ENCODE data around the gene GAGE13.
"Not testable (repeated sequence)": the region's sequence is repeated elsewhere in the genome, so short reads cannot be mapped to it uniquely, and the experiment has no call there.

GAGE13 gene

DNA sequence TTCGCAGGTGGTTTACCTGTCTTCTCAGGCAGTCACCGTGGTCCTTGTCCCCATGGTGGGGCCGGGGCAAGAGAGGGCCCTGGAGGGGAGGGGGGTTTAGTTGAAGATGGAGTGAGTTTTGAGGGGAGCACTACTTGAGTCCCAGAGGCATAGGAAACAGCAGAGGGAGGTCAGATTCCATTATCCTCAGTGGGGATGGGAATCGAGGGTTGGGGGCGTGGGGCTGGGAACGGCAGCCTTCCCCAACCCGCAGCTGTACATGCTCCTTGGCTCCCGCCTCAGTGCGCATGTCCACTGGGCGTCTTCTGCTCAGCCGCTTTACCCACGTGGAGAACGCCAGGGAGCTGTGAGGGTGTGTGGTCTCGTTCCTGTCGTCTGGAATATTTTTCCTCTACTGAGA is 28.0 kb upstream of the GAGE13 start, which contains the start of gene GAGE10:
Gene GAGE10 (plus strand): TSS at position 301 of the 400 bp plus-strand sequence. CDS start 1,214 bp downstream, outside the sequence.
- H3K27ac ChIP-seq (ENCODE audit: low read depth, low read length), result no peak within 1 kb of the TSS

DNA sequence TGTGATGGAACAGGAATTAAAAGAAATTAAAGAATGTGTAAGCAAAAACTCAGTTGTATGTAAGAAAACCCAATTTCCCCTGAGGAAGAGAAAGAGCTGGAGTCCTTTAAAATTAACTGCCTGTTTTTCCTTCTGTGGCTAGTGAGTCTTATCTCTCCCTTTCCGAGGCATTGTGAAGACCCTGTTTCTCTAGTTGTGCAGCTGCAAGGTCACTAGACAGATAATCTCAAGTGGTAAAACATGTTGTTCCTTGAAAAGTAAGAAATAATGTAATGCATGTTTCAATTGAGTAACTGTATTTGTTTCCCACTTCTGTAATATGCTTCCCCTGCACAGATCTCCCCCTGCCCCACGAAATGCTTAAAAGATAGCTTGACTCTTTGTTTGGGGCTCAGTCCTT is 23.6 kb upstream of the GAGE13 start:
- H3K36me3 ChIP-seq (ENCODE audit: insufficient read depth, low read length); H3K9me3 ChIP-seq (ENCODE audit: insufficient read depth, low read depth, low read length); H3K27ac ChIP-seq (ENCODE audit: low read depth, low read length); H3K4me3 ChIP-seq (ENCODE audit: low read length); H3K9ac ChIP-seq (ENCODE audit: low read depth, low read length); H3K27me3 ChIP-seq (ENCODE audit: insufficient read depth, low read length): not testable (repeated sequence)
- 96% methylated on average over 2 of the region's 2 CpGs for WGBS
- peaks cover 21% of the 10 kb centered on the region for H3K4me1 ChIP-seq (ENCODE audit: insufficient read depth, low read length)

More for the DNA sequence above, 28.0 kb upstream of the GAGE13 start, which contains the start of gene GAGE10:
- WGBS, result 93% methylated on average over 14 of the region's 15 CpGs
- no peaks in the 10 kb centered on the region for H3K27me3 ChIP-seq (ENCODE audit: insufficient read depth, low read length)
- no peak within 1 kb of the TSS for H3K9ac ChIP-seq (ENCODE audit: low read depth, low read length)
- no peaks in the 10 kb centered on the region for H3K4me1 ChIP-seq (ENCODE audit: insufficient read depth, low read length)
- H3K4me3 ChIP-seq (ENCODE audit: low read length), result no peak within 1 kb of the TSS
- H3K36me3 ChIP-seq (ENCODE audit: insufficient read depth, low read length), result no peaks in the 10 kb centered on the region
- no peaks in the 10 kb centered on the region for H3K9me3 ChIP-seq (ENCODE audit: insufficient read depth, low read depth, low read length)

DNA sequence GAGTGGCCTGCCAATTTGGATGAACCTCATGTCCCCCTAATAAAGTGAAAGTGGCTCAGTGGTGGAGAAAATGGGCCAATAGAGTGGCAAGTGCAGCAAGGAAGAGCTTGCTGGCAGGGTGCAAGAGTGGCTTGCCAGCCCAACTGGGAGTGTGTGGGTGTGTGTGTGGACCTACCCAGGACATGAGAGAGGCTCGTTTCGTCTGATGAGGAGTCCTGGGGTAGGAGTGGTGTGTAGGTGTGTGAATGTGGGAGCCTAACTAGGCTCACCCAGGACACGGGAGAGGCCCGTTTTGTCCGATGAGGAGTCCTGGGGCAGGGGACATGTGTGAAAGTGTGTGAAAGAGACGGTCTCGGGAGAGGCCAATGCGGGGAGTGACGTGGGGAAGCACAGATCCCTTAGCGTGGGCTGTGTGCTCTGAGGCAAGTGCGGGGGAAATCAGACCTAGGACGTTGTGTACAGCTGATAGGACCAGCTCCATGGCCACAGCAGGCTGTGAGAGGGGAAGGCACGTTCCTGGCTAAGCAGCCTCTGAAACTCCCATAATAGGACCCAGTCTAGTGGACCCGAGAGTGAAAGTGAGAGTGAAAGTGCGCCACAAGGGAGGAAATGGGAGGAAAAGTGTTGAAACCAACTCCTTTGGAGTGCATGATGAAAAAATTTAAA is 22.6 kb upstream of the GAGE13 start:
- Histone ChIP-seq H3K36me3 (ENCODE audit: insufficient read depth, low read length) (no peaks in the 10 kb centered on the region), H3K27me3 (ENCODE audit: insufficient read depth, low read length) (no peaks in the 10 kb centered on the region; the same call in 1 of the 2 replicates), H3K4me1 (ENCODE audit: insufficient read depth, low read length) (peaks cover 21% of the 10 kb centered on the region), H3K27ac (ENCODE audit: low read depth, low read length) (peak overlapping the region; percentile 93), H3K9ac (ENCODE audit: low read depth, low read length) (peak overlapping the region; percentile 69), H3K9me3 (ENCODE audit: insufficient read depth, low read depth, low read length) (no peaks in the 10 kb centered on the region), H3K4me3 (ENCODE audit: low read length) (peak overlapping the region; percentile 43)
- 82% methylated on average over 15 of the region's 15 CpGs for WGBS

DNA sequence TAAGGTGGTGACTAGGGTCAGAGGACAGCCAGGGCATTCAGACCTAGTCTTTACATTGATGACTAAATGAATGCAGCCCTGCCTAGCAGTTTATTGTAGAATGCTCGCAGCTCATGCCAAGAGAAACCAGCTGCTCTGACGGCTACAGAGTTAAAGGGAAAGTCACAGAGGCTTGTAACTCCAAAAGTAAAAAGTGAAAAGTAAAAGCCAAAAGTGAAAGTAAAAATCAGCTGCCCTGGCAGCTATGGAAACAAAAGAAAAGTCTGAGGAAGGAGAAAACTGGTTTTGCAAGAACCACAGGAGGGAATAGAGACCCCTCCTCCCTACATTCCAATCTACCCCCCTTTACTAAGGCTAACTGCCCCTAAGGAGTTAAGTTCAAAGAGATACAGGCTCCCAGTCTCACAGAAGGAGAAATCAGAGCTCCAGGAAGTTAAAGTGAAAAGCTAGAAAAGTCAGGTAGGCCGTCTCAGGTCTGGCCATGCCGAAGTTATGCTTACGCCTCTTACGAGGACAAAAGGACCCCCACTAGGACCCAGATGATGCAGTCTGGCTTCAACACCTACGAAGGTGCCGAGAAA is 21.9 kb upstream of the GAGE13 start:
- Histone ChIP-seq H3K4me1 (ENCODE audit: insufficient read depth, low read length) (peaks cover 21% of the 10 kb centered on the region), H3K9ac (ENCODE audit: low read depth, low read length) (peak overlapping the region; percentile 69), H3K9me3 (ENCODE audit: insufficient read depth, low read depth, low read length) (no peaks in the 10 kb centered on the region), H3K4me3 (ENCODE audit: low read length) (peak overlapping the region; percentile 43), H3K36me3 (ENCODE audit: insufficient read depth, low read length) (no peaks in the 10 kb centered on the region), H3K27ac (ENCODE audit: low read depth, low read length) (peak overlapping the region; percentile 93), H3K27me3 (ENCODE audit: insufficient read depth, low read length) (no peaks in the 10 kb centered on the region; the same call in 1 of the 2 replicates)
- WGBS, result 11% methylated on average over 6 of the region's 8 CpGs

DNA sequence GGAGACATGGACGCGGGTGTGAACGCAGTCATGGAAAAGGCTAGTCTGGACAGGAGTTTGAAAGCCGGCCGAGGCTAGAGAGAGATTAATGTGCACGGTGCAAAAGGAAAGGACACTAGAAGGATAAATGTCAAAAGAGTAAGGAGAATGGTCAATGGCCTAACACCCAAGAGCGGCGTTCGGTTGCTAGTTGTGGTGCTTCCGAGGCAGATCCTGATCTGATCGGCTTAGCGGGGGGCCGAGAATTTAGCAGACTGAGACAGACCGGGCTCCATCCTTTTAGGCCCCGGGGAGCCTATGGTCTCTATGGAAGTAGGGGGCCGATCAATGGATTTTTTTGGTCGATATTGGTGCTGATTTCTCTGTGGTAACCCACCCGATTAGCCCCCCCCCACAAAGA is 21.0 kb upstream of the GAGE13 start:
- peaks cover 21% of the 10 kb centered on the region for H3K4me1 ChIP-seq (ENCODE audit: insufficient read depth, low read length)
- 27% methylated on average over 15 of the region's 18 CpGs for WGBS
- peak overlapping the region; percentile 84; the same call in 1 of the 2 replicates for H3K27ac ChIP-seq (ENCODE audit: low read depth, low read length)
- H3K27me3 ChIP-seq (ENCODE audit: insufficient read depth, low read length), result no peaks in the 10 kb centered on the region; the same call in 1 of the 2 replicates
- no peaks in the 10 kb centered on the region for H3K36me3 ChIP-seq (ENCODE audit: insufficient read depth, low read length)
- peak overlapping the region; percentile 43; the same call in 1 of the 2 replicates for H3K4me3 ChIP-seq (ENCODE audit: low read length)
- peak overlapping the region; percentile 55 for H3K9ac ChIP-seq (ENCODE audit: low read depth, low read length)
- H3K9me3 ChIP-seq (ENCODE audit: insufficient read depth, low read depth, low read length), result no peaks in the 10 kb centered on the region

DNA sequence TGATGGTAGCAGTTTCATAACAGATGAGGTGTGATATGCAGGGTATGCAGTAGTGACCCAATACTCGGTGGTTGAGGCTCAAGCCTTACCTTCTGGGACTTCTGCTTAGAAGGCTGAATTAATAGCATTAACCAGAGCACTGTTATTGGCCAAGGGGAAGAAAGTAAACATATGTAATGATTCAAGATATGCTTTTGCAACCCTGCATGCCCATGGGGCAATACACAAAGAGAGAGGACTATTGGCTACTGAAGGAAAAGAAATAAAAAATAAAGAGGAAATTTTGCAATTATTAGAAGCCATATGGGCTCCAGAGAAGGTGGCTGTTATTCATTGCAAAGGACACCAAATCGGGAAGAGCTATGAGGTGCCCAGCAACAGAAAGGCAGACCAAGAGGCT is 19.2 kb upstream of the GAGE13 start:
- H3K36me3 ChIP-seq (ENCODE audit: insufficient read depth, low read length), result no peaks in the 10 kb centered on the region
- H3K4me1 ChIP-seq (ENCODE audit: insufficient read depth, low read length), result peaks cover 21% of the 10 kb centered on the region
- WGBS, result 89% methylated on average over 2 of the region's 2 CpGs
- no peaks in the 10 kb centered on the region; the same call in 1 of the 2 replicates for H3K27me3 ChIP-seq (ENCODE audit: insufficient read depth, low read length)
- no peak overlapping the region for H3K9ac ChIP-seq (ENCODE audit: low read depth, low read length)
- H3K9me3 ChIP-seq (ENCODE audit: insufficient read depth, low read depth, low read length), result no peaks in the 10 kb centered on the region
- H3K27ac ChIP-seq (ENCODE audit: low read depth, low read length), result no peak overlapping the region
- H3K4me3 ChIP-seq (ENCODE audit: low read length), result no peak overlapping the region

DNA sequence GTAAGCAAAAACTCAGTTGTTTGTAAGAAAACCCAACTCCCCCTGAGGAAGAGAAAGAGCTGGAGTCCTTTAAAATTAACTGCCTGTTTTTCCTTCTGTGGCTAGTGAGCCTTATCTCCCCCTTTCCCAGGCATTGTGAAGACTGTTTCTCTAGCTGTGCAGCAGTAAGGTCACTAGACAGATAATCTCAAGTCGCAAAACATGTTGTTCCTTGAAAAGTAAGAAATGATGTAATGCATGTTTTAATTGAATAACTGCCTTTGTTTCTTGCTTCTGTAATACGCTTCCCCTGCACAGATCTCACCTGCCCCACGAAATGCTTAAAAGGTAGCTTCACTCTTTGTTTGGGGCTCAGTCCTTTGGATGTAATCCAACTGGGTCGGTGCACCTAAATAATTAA is 15.3 kb upstream of the GAGE13 start:
- no peaks in the 10 kb centered on the region; the same call in 1 of the 2 replicates for H3K27me3 ChIP-seq (ENCODE audit: insufficient read depth, low read length)
- H3K36me3 ChIP-seq (ENCODE audit: insufficient read depth, low read length), result no peaks in the 10 kb centered on the region
- H3K9ac ChIP-seq (ENCODE audit: low read depth, low read length), result no peak overlapping the region
- H3K4me3 ChIP-seq (ENCODE audit: low read length), result no peak overlapping the region
- no peak overlapping the region for H3K27ac ChIP-seq (ENCODE audit: low read depth, low read length)
- 93% methylated on average over 4 of the region's 4 CpGs for WGBS
- H3K9me3 ChIP-seq (ENCODE audit: insufficient read depth, low read depth, low read length), result no peaks in the 10 kb centered on the region
- peaks cover 2% of the 10 kb centered on the region; the same call in 1 of the 2 replicates for H3K4me1 ChIP-seq (ENCODE audit: insufficient read depth, low read length)

DNA sequence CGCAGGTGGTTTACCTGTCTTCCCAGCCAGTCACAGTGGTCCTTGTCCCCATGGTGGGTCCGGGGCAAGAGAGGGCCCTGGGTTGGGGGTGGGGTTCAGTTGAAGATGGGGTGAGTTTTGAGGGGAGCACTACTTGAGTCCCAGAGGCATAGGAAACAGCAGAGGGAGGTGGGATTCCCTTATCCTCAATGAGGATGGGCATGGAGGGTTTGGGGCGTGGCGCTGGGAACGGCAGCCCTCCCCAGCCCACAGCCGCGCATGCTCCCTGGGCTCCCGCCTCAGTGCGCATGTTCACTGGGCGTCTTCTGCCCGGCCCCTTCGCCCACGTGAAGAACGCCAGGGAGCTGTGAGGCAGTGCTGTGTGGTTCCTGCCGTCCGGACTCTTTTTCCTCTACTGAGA is 9.6 kb upstream of the GAGE13 start, which contains the start of gene GAGE12J:
Gene GAGE12J (plus strand): TSS at position 301 of the 400 bp plus-strand sequence. CDS start 1,157 bp downstream, outside the sequence.
- H3K9ac ChIP-seq (ENCODE audit: low read depth, low read length); H3K27ac ChIP-seq (ENCODE audit: low read depth, low read length): not testable (repeated sequence)
- 100% methylated on average over 2 of the region's 16 CpGs for WGBS

DNA sequence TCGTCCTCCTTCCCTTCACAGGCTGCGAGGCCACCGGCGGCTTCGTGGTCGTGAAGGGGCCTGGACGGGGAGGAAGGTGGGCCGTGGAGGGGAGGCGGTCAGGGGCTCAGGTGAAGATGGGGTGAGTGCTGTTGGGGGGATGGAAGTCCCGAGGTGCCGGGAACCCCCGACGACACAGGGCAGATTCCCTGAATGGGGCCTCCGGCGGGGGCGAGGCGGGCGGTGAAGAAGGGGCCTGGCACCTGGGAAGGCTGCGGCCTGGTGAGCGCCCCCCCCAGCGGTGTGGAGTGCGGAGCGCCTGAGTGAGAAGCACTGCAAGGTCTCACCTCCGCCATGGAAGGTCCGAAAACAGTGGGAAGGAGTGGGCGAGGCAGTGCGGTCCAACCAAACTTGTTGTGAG is 9.1 kb upstream of the GAGE13 start:
- H3K27ac ChIP-seq (ENCODE audit: low read depth, low read length); H3K9ac ChIP-seq (ENCODE audit: low read depth, low read length); H3K9me3 ChIP-seq (ENCODE audit: insufficient read depth, low read depth, low read length); H3K27me3 ChIP-seq (ENCODE audit: insufficient read depth, low read length); H3K4me3 ChIP-seq (ENCODE audit: low read length); H3K36me3 ChIP-seq (ENCODE audit: insufficient read depth, low read length); H3K4me1 ChIP-seq (ENCODE audit: insufficient read depth, low read length): not testable (repeated sequence)
- WGBS, result no CpG with 5 or more reads among the region's 27 CpGs

More for the DNA sequence above, 9.6 kb upstream of the GAGE13 start, which contains the start of gene GAGE12J:
- not testable (repeated sequence) for H3K4me1 ChIP-seq (ENCODE audit: insufficient read depth, low read length); H3K9me3 ChIP-seq (ENCODE audit: insufficient read depth, low read depth, low read length); H3K4me3 ChIP-seq (ENCODE audit: low read length); H3K36me3 ChIP-seq (ENCODE audit: insufficient read depth, low read length); H3K27me3 ChIP-seq (ENCODE audit: insufficient read depth, low read length)

DNA sequence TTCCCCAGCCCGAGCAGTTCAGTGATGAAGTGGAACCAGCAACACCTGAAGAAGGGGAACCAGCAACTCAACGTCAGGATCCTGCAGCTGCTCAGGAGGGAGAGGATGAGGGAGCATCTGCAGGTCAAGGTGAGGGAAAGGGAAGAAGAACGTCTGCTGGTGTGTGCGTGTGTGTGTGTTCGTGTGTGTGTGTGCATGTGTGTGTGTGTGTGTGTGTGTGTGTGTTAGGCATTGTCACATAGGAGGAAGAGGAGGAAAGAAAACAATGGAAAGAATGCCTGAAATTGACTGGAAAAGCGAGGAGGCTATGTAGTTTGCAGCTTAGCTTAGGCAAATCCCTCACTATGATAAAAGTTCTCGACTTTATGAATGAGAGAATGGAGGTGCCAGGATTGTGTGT is 7.6 kb upstream of the GAGE13 start:
- not testable (repeated sequence) for H3K4me3 ChIP-seq (ENCODE audit: low read length); H3K9me3 ChIP-seq (ENCODE audit: insufficient read depth, low read depth, low read length); H3K9ac ChIP-seq (ENCODE audit: low read depth, low read length); H3K27me3 ChIP-seq (ENCODE audit: insufficient read depth, low read length); H3K36me3 ChIP-seq (ENCODE audit: insufficient read depth, low read length); H3K27ac ChIP-seq (ENCODE audit: low read depth, low read length); H3K4me1 ChIP-seq (ENCODE audit: insufficient read depth, low read length)
- WGBS, result no CpG with 5 or more reads among the region's 7 CpGs

DNA sequence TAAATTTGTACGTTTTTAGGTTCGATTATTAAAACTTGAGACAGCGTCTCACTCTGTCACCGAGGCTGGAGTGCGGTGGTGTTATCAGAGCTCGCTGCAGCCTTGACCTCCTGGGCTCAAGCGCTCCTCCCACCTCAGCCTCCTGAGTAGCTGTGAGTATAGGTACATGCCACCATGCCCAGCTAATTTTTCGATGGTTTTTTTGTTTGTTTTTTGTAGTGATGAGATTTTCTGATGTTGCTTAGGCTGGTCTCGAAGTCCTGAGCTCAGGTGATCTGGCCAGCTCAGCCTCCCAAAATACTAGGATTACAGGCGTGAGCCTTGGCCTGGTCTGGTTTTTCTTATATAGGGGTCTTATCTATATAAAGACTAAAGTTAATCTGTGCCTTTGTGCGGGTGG is 961 bp upstream of the GAGE13 start:
- H3K27me3 ChIP-seq (ENCODE audit: insufficient read depth, low read length); H3K27ac ChIP-seq (ENCODE audit: low read depth, low read length); H3K9me3 ChIP-seq (ENCODE audit: insufficient read depth, low read depth, low read length); H3K4me3 ChIP-seq (ENCODE audit: low read length); H3K4me1 ChIP-seq (ENCODE audit: insufficient read depth, low read length); H3K9ac ChIP-seq (ENCODE audit: low read depth, low read length); H3K36me3 ChIP-seq (ENCODE audit: insufficient read depth, low read length): not testable (repeated sequence)
- WGBS, result no CpG with 5 or more reads among the region's 11 CpGs
